Measurements from ENCODE around the gene CST5. TPM values are rescaled to one million over a fixed set of nuclear protein-coding genes. Genes with fewer than 3 reads are reported as not detected.

Gene CST5
- total RNA-seq, 2 experiments from 2014 or later: not detected

- CTCF ChIA-PET (ENCODE audit: unreplicated experiment): no interaction called here
These were observed 46.4 kb upstream of the CST5 start for GRCh38 chr20:23925789-23926525.

GRCh38 chr20:23924751-23925150 lies 45.2 kb upstream of the CST5 start:
- H2AFZ ChIP-seq (ENCODE audit: low read length): no peak overlapping the region
- ChIA-PET CTCF (ENCODE audit: unreplicated experiment) (interaction anchor here (0.9 kb wide), 1 partner anchor 53 kb away, joined by 3 read pairs; no protein-coding TSS in a partner anchor), POLR2A (no interaction called here)
- H3K4me3 ChIP-seq (ENCODE audit: low read depth, low read length, poor library complexity, severe bottlenecking): no peak overlapping the region
- no peaks in the 10 kb centered on the region for H3K36me3 ChIP-seq (ENCODE audit: insufficient read depth, low read length)
- no peak overlapping the region for H3K27ac ChIP-seq (ENCODE audit: low read depth, low read length, poor library complexity, severe bottlenecking)
- H4K20me1 ChIP-seq (ENCODE audit: insufficient read depth, low read length): no peaks in the 10 kb centered on the region
- no peaks in the 10 kb centered on the region for H3K79me2 ChIP-seq (ENCODE audit: insufficient read depth, low read depth, low read length)
- no peaks in the 10 kb centered on the region for H3K4me1 ChIP-seq (ENCODE audit: insufficient read depth, low read length, poor library complexity, severe bottlenecking)
- no peak for TF ChIP-seq CTCF (conservative IDR thresholded peaks at IDR 0.05; ENCODE audit: low read length)
- no peak for TF ChIP-seq EZH2phosphoT487 (IDR thresholded peaks at IDR 0.05; ENCODE audit: borderline replicate concordance, low read depth, low read length)
- H3K4me2 ChIP-seq (ENCODE audit: low read length): no peak overlapping the region
- BruUV-seq (replicated peaks): no TSS peak
- intact Hi-C loops (cut with micrococcal nuclease; ENCODE audit: unreplicated experiment): no loop called here
- no peaks in the 10 kb centered on the region for H3K9me3 ChIP-seq (ENCODE audit: low read length)
- DNase-seq (ENCODE audit: low spot score): no peak
- no peaks in the 10 kb centered on the region for H3K9me2 ChIP-seq (ENCODE audit: insufficient read depth, low read length)

More at GRCh38 chr20:23925789-23926525, 46.4 kb upstream of the CST5 start:
- Histone ChIP-seq H3K9me3 (ENCODE audit: low read length) (no peaks in the 10 kb centered on the region), H3K9me2 (ENCODE audit: insufficient read depth, low read length) (no peaks in the 10 kb centered on the region), H2AFZ (ENCODE audit: low read length) (no peak overlapping the region), H3K4me1 (ENCODE audit: insufficient read depth, low read length, poor library complexity, severe bottlenecking) (no peaks in the 10 kb centered on the region), H3K27ac (ENCODE audit: low read depth, low read length, poor library complexity, severe bottlenecking) (no peak overlapping the region), H3K36me3 (ENCODE audit: insufficient read depth, low read length) (no peaks in the 10 kb centered on the region), H3K4me2 (ENCODE audit: low read length) (no peak overlapping the region), H3K4me3 (ENCODE audit: low read depth, low read length, poor library complexity, severe bottlenecking) (no peak overlapping the region), H3K79me2 (ENCODE audit: insufficient read depth, low read depth, low read length) (no peaks in the 10 kb centered on the region), H4K20me1 (ENCODE audit: insufficient read depth, low read length) (no peaks in the 10 kb centered on the region)
- DNase-seq (ENCODE audit: low spot score): no peak
- TF ChIP-seq CTCF (conservative IDR thresholded peaks at IDR 0.05; ENCODE audit: low read length) (no peak), EZH2phosphoT487 (IDR thresholded peaks at IDR 0.05; ENCODE audit: borderline replicate concordance, low read depth, low read length) (no peak)
- POLR2A ChIA-PET: interaction anchor here (0.6 kb wide), 1 partner anchor 18 kb away, joined by 3 read pairs; no protein-coding TSS in a partner anchor
- intact Hi-C loops (cut with micrococcal nuclease; ENCODE audit: unreplicated experiment): no loop called here
- no TSS peak for BruUV-seq (replicated peaks)

- POLR2A ChIA-PET: no interaction called here
- Histone ChIP-seq H3K9me3 (ENCODE audit: low read length) (no peaks in the 10 kb centered on the region), H3K79me2 (ENCODE audit: insufficient read depth, low read depth, low read length) (no peaks in the 10 kb centered on the region), H3K27ac (ENCODE audit: low read depth, low read length, poor library complexity, severe bottlenecking) (no peak overlapping the region), H2AFZ (ENCODE audit: low read length) (no peak overlapping the region), H3K4me2 (ENCODE audit: low read length) (no peak overlapping the region), H3K4me3 (ENCODE audit: low read depth, low read length, poor library complexity, severe bottlenecking) (no peak overlapping the region), H3K4me1 (ENCODE audit: insufficient read depth, low read length, poor library complexity, severe bottlenecking) (no peaks in the 10 kb centered on the region), H3K9me2 (ENCODE audit: insufficient read depth, low read length) (no peaks in the 10 kb centered on the region), H4K20me1 (ENCODE audit: insufficient read depth, low read length) (no peaks in the 10 kb centered on the region), H3K36me3 (ENCODE audit: insufficient read depth, low read length) (no peaks in the 10 kb centered on the region)
- intact Hi-C loops (cut with micrococcal nuclease; ENCODE audit: unreplicated experiment): no loop called here
- DNase-seq (ENCODE audit: low spot score): no peak
- CTCF ChIA-PET (ENCODE audit: unreplicated experiment): no interaction called here
- TF ChIP-seq EZH2phosphoT487 (IDR thresholded peaks at IDR 0.05; ENCODE audit: borderline replicate concordance, low read depth, low read length) (no peak), CTCF (conservative IDR thresholded peaks at IDR 0.05; ENCODE audit: low read length) (no peak)
- BruUV-seq (replicated peaks): no TSS peak
These were observed 44.4 kb upstream of the CST5 start for GRCh38 chr20:23923891-23924435.

All from OCI-LY7 (cell line).